Trophoblast cell (in vitro differentiated cells and primary cell): ENCODE measurements around the gene ADAM19.
A peak's percentile ranks its signal among the peaks of the same experiment; 100 is the strongest.

ENCODE experiments used
- DNase-seq, 2 donors: peaks; one replicate each; pipeline ENCODE4 v3.0.0-alpha.2; 2016
- H2AFZ ChIP-seq: 2 replicates; pipeline ENCODE4 v1.6.1; 2013; ENCODE audit warnings: low read length, moderate library complexity, mild to moderate bottlenecking; ENCODE audit not compliant: insufficient read depth, poor library complexity
- H2AK5ac ChIP-seq: 2 replicates; pipeline ENCODE4 v1.6.1; 2013; ENCODE audit warnings: mild to moderate bottlenecking, low read length
- H2BK120ac ChIP-seq: 2 replicates; pipeline ENCODE4 v1.6.1; 2013; ENCODE audit warnings: low read length, mild to moderate bottlenecking, moderate library complexity; ENCODE audit not compliant: insufficient read depth, poor library complexity
- H2BK12ac ChIP-seq: 2 replicates; pipeline ENCODE4 v1.6.1; 2013; ENCODE audit warnings: mild to moderate bottlenecking, low read length, moderate library complexity
- H2BK5ac ChIP-seq: 2 replicates; pipeline ENCODE4 v1.6.1; 2013; ENCODE audit warnings: low read length, low read depth, moderate library complexity, mild to moderate bottlenecking; ENCODE audit not compliant: poor library complexity
- H3K14ac ChIP-seq: 2 replicates; pipeline ENCODE4 v1.6.1; 2013; ENCODE audit warnings: mild to moderate bottlenecking, low read length
- H3K18ac ChIP-seq: 2 replicates; pipeline ENCODE4 v1.6.1; 2013; ENCODE audit warnings: mild to moderate bottlenecking, low read length
- H3K23ac ChIP-seq: 2 replicates; pipeline ENCODE4 v1.6.1; 2013; ENCODE audit warnings: low read length
- H3K27ac ChIP-seq: 2 replicates; pipeline ENCODE4 v1.5.1; 2013; ENCODE audit warnings: low read depth, mild to moderate bottlenecking, inconsistent platforms, low read length, moderate library complexity
- H3K27me3 ChIP-seq: 2 replicates; pipeline ENCODE4 v1.6.1; 2013; ENCODE audit warnings: inconsistent platforms, mild to moderate bottlenecking, low read length, moderate library complexity; ENCODE audit not compliant: insufficient read depth
- H3K36me3 ChIP-seq, 2 experiments: 1 replicate in 1 of 2; 2 replicates in 1 of 2; pipeline ENCODE4 v1.6.1; 2013; ENCODE audit warnings: low read length in 2 of 2, mild to moderate bottlenecking in 2 of 2, moderate library complexity in 1 of 2; ENCODE audit not compliant: insufficient read depth in 2 of 2, control insufficient read depth in 1 of 2
- H3K4ac ChIP-seq: 2 replicates; pipeline ENCODE4 v1.6.1; 2013; ENCODE audit warnings: low read depth, mild to moderate bottlenecking, low read length, moderate library complexity
- H3K4me1 ChIP-seq, 2 experiments: 1 replicate in 1 of 2; 2 replicates in 1 of 2; pipeline ENCODE4 v1.6.1; 2013; ENCODE audit warnings: low read length in 2 of 2, mild to moderate bottlenecking in 2 of 2, moderate library complexity in 1 of 2; ENCODE audit not compliant: insufficient read depth in 2 of 2, control insufficient read depth in 1 of 2
- H3K4me2 ChIP-seq: 2 replicates; pipeline ENCODE4 v1.6.1; 2013; ENCODE audit warnings: inconsistent platforms, mild to moderate bottlenecking, low read length, moderate library complexity
- H3K4me3 ChIP-seq: 2 replicates; pipeline ENCODE4 v1.5.1; 2013; ENCODE audit warnings: mild to moderate bottlenecking, low read depth, low read length, inconsistent platforms
- H3K79me1 ChIP-seq: one replicate; pipeline ENCODE4 v1.6.1; 2013; ENCODE audit warnings: low read length
- H3K79me2 ChIP-seq: 2 replicates; pipeline ENCODE4 v1.6.1; 2013; ENCODE audit warnings: low read length, mild to moderate bottlenecking; ENCODE audit not compliant: control insufficient read depth, insufficient read depth, poor library complexity
- H3K9ac ChIP-seq: 2 replicates; pipeline ENCODE4 v1.6.1; 2013; ENCODE audit warnings: mild to moderate bottlenecking, low read length
- H3K9me3 ChIP-seq: 2 replicates; pipeline ENCODE4 v1.6.1; 2013; ENCODE audit warnings: low read depth, mild to moderate bottlenecking, control low read depth, inconsistent platforms, low read length; ENCODE audit not compliant: insufficient read depth
- H4K12ac ChIP-seq: 2 replicates; pipeline ENCODE4 v1.6.1; 2013; ENCODE audit warnings: low read depth, mild to moderate bottlenecking, low read length, moderate library complexity
- H4K8ac ChIP-seq: 2 replicates; pipeline ENCODE4 v1.6.1; 2013; ENCODE audit warnings: low read depth, mild to moderate bottlenecking, low read length, moderate library complexity
- H4K91ac ChIP-seq: one replicate; pipeline ENCODE4 v1.6.1; 2013; ENCODE audit warnings: low read depth, mild to moderate bottlenecking, low read length, moderate library complexity
- WGBS: extraction: QIAGEN DNeasy Blood & Tissue Kit; methylation state at CpG from one replicate; pipeline ENCODE4 v1.1.7; 2013; ENCODE audit warnings: missing lambda C conversion rate; ENCODE audit not compliant: insufficient read length, insufficient coverage; ENCODE audit errors: extremely low coverage; 5-methylcytosine and 5-hydroxymethylcytosine counted together

ADAM19 gene

GRCh38 chr5:157584628-157585027 lies 9.1 kb upstream of the ADAM19 start:
- Histone ChIP-seq H3K4me2 (no peak overlapping the region), H3K79me1 (no peaks in the 10 kb centered on the region), H3K36me3 (no peaks in the 10 kb centered on the region), H4K8ac (no peak overlapping the region), H3K9ac (no peak overlapping the region), H2BK5ac (no peak overlapping the region), H3K27me3 (no peaks in the 10 kb centered on the region), H3K4ac (no peak overlapping the region), H3K9me3 (no peaks in the 10 kb centered on the region), H3K18ac (no peak overlapping the region), H3K79me2 (no peaks in the 10 kb centered on the region), H3K4me1 (no peaks in the 10 kb centered on the region), H3K4me3 (no peak overlapping the region), H2BK12ac (no peak overlapping the region), H2BK120ac (no peak overlapping the region), H3K23ac (no peak overlapping the region), H2AK5ac (no peak overlapping the region), H4K12ac (no peak overlapping the region), H2AFZ (no peak overlapping the region), H4K91ac (no peak overlapping the region), H3K14ac (no peak overlapping the region), H3K27ac (no peak overlapping the region)
- WGBS: no CpG with 5 or more reads among the region's 1 CpG
- no peak for DNase-seq

- no peak overlapping the region for H2AFZ ChIP-seq
- H3K79me1 ChIP-seq: peaks cover 4% of the 10 kb centered on the region
- no peaks in the 10 kb centered on the region for H3K79me2 ChIP-seq
- H2BK12ac ChIP-seq: no peak overlapping the region
- no peak overlapping the region for H3K27ac ChIP-seq
- H3K4me2 ChIP-seq: no peak overlapping the region
- H2AK5ac ChIP-seq: no peak overlapping the region
- no peaks in the 10 kb centered on the region for H3K36me3 ChIP-seq
- H3K4me1 ChIP-seq: peaks cover 0 to 4% of the 10 kb centered on the region in 2 experiments
- no peak overlapping the region for H4K91ac ChIP-seq
- DNase-seq: no peak
- H4K8ac ChIP-seq: no peak overlapping the region
- WGBS: no CpG with 5 or more reads among the region's 10 CpGs
- no peak overlapping the region for H3K4ac ChIP-seq
- no peak overlapping the region for H2BK5ac ChIP-seq
- H3K27me3 ChIP-seq: no peaks in the 10 kb centered on the region
- no peak overlapping the region for H3K23ac ChIP-seq
- H3K9me3 ChIP-seq: no peaks in the 10 kb centered on the region
- H2BK120ac ChIP-seq: no peak overlapping the region
- H3K9ac ChIP-seq: no peak overlapping the region
- H3K14ac ChIP-seq: no peak overlapping the region
- no peak overlapping the region for H4K12ac ChIP-seq
- H3K18ac ChIP-seq: no peak overlapping the region
- no peak overlapping the region for H3K4me3 ChIP-seq
Measured at GRCh38 chr5:157582731-157583620, 7.4 kb upstream of the ADAM19 start.

GRCh38 chr5:157581901-157582300 lies 6.3 kb upstream of the ADAM19 start:
- Histone ChIP-seq H2AFZ (no peak overlapping the region), H2AK5ac (no peak overlapping the region), H3K4me1 (peaks cover 4 to 7% of the 10 kb centered on the region in 2 experiments), H3K79me2 (no peaks in the 10 kb centered on the region), H3K4me2 (no peak overlapping the region), H4K8ac (no peak overlapping the region), H3K14ac (no peak overlapping the region), H4K12ac (no peak overlapping the region), H3K79me1 (peaks cover 7% of the 10 kb centered on the region), H2BK5ac (no peak overlapping the region), H3K9me3 (no peaks in the 10 kb centered on the region), H3K36me3 (no peaks in the 10 kb centered on the region), H3K27ac (no peak overlapping the region), H3K18ac (no peak overlapping the region), H4K91ac (no peak overlapping the region), H2BK12ac (no peak overlapping the region), H2BK120ac (no peak overlapping the region), H3K27me3 (no peaks in the 10 kb centered on the region), H3K4me3 (no peak overlapping the region), H3K4ac (no peak overlapping the region), H3K23ac (no peak overlapping the region), H3K9ac (no peak overlapping the region)
- DNase-seq: no peak
- WGBS: no CpG with 5 or more reads among the region's 5 CpGs

GRCh38 chr5:157578079-157578780 lies 2.7 kb upstream of the ADAM19 start:
- Histone ChIP-seq H3K14ac (peak overlapping the region; percentile 86), H3K79me2 (peaks cover 18% of the 10 kb centered on the region), H2BK120ac (peak overlapping the region; percentile 90), H3K23ac (no peak overlapping the region), H3K4me3 (no peak overlapping the region), H3K18ac (peak overlapping the region; percentile 54), H2BK12ac (peak overlapping the region; percentile 93), H2BK5ac (no peak overlapping the region), H3K4me2 (no peak overlapping the region), H3K4ac (peak overlapping the region; percentile 64), H3K27me3 (no peaks in the 10 kb centered on the region), H3K27ac (no peak overlapping the region), H3K36me3 (no peaks in the 10 kb centered on the region), H3K9ac (no peak overlapping the region), H4K12ac (no peak overlapping the region), H3K4me1 (peaks cover 5 to 13% of the 10 kb centered on the region in 2 experiments), H2AFZ (no peak overlapping the region), H3K9me3 (no peaks in the 10 kb centered on the region), H4K91ac (peak overlapping the region; percentile 86), H4K8ac (no peak overlapping the region), H3K79me1 (peaks cover 30% of the 10 kb centered on the region), H2AK5ac (peak overlapping the region; percentile 89)
- peak in 1 of 2 donors; percentile 71 for DNase-seq
- WGBS: no CpG with 5 or more reads among the region's 6 CpGs
